HG03175 (cell line): ENCODE results near the gene SCARB1.
"Not testable (repeated sequence)": the region's sequence is repeated elsewhere in the genome, so short reads cannot be mapped to it uniquely, and the experiment has no call there.

Experiments used
- ATAC-seq: cut with Tn5 transposase; IDR thresholded peaks from one replicate; pipeline ENCODE4 v1.9.1; 2021; ENCODE audit warnings: mild to moderate bottlenecking, moderate library complexity; ENCODE audit not compliant: unreplicated experiment

Gene SCARB1

GRCh38 chr12:124863416-124864325 is at the start of gene SCARB1:
TSS of gene SCARB1 (minus strand) at chr12:124863864. CDS start at chr12:124863720, 144 bp downstream.
- ATAC-seq = peak; percentile 73

- not testable (repeated sequence) for ATAC-seq
Observed at GRCh38 chr12:124912529-124913287, 49.0 kb upstream of the SCARB1 start.

GRCh38 chr12:124911521-124911920 is 47.9 kb upstream of the SCARB1 start:
- not testable (repeated sequence) for ATAC-seq

GRCh38 chr12:124910561-124911478 is 47.2 kb upstream of the SCARB1 start:
- no peak for ATAC-seq

- ATAC-seq = no peak
Observed at GRCh38 chr12:124909831-124910560, 46.3 kb upstream of the SCARB1 start.

- ATAC-seq = peak; percentile 71
Observed at GRCh38 chr12:124906606-124907261, 43.1 kb upstream of the SCARB1 start.

- no peak for ATAC-seq
Observed at GRCh38 chr12:124904306-124905098, 40.8 kb upstream of the SCARB1 start.

- ATAC-seq = no peak
Observed at GRCh38 chr12:124902916-124903315, 39.3 kb upstream of the SCARB1 start.

- no peak for ATAC-seq
Observed at GRCh38 chr12:124901003-124901402, 37.3 kb upstream of the SCARB1 start.

- ATAC-seq = not testable (repeated sequence)
Observed at GRCh38 chr12:124900345-124900795, 36.7 kb upstream of the SCARB1 start.

GRCh38 chr12:124898923-124899294 is 35.2 kb upstream of the SCARB1 start:
- ATAC-seq = no peak

GRCh38 chr12:124898200-124898922 is 34.7 kb upstream of the SCARB1 start:
- peak; percentile 51 for ATAC-seq

- ATAC-seq = no peak
Observed at GRCh38 chr12:124896461-124896860, 32.8 kb upstream of the SCARB1 start.

- peak; percentile 85 for ATAC-seq
Observed at GRCh38 chr12:124893792-124894516, 30.3 kb upstream of the SCARB1 start.

GRCh38 chr12:124888260-124888659 is 24.6 kb upstream of the SCARB1 start:
- ATAC-seq = no peak

GRCh38 chr12:124887766-124888165 is 24.1 kb upstream of the SCARB1 start:
- ATAC-seq = not testable (repeated sequence)
